HL-60/S4 treated with retinoic acid at 250 ng/mL for 4 days and 3 days (cell line): ENCODE measurements around the gene SPTBN4.
"Not testable (repeated sequence)": the region's sequence is repeated elsewhere in the genome, so short reads cannot be mapped to it uniquely, and the experiment has no call there.

Source experiments
- in situ Hi-C: fragments of 300-500 bp; cut with MboI; formaldehyde crosslinking; loops from 2 replicates; pipeline ENCODE4 v1.7.0; 2022; ENCODE audit warnings: low sequenced_read_pairs

The SPTBN4 gene

GRCh38 chr19:40464059-40465024, 2.5 kb upstream of the SPTBN4 start:
- in situ Hi-C loops = no loop called here

DNA sequence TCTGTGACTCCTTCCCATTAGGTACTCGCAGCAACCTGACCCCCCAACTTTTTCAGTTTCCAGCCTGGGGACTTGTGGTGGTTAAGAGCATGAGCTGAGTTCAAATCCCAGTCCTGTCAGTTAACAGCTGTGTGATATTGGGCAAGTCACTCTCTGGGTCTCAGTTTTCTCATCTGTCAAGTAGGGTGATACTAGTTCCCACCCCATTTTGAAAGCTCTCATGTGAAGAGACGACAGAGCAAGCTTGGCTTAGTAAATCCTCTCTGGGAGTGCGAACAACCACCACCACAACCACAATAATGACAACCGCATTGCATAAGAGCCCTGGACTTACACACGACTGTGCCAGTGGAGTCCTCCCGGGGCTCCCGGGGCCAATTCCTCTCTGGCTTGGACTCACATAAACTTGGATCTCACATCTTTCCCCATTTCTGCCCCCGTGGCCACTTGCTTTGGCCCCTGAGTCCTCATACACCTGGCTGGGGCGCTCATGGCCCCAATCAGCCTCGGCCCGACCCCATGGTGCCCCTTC, 1.7 kb upstream of the SPTBN4 start:
- in situ Hi-C loops = no loop called here

DNA sequence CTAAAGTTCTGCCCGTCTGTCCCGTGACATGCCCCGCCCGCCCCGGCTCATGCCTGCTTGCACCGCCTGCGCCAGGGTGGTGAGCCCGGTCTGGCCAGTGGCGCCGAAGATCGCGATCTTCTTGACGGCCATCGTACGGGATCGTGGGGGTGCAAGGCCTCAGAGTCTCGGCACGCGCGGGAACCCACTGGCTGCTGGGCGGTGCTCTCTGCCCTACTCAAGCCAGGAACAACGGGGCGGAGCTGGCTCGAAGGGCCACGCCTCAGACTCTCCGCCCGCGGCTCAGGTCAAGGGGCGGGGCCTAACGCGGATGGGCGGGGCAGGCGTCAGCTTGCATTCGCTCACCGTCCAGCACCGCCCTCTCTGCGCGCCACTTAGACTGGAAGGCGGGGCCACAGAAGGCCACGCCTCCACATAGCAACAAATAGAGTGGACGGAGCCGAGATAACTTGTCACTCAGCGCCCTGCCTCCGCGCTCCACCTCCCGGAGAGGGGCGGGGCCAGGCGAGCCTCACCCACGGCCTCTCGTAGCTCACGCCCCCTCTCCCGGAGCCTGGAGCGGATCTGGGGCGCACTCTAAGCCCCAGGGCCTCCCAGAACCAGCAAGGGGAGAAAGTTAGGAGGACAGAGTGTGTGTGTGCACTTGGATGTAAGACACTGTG, 1.1 kb upstream of the SPTBN4 start, which contains the start of gene BLVRB:
Gene BLVRB (minus strand): TSS at position 189 of the 662 bp plus-strand sequence. CDS start 57 bp downstream, at position 132.
- in situ Hi-C loops = no loop called here

DNA sequence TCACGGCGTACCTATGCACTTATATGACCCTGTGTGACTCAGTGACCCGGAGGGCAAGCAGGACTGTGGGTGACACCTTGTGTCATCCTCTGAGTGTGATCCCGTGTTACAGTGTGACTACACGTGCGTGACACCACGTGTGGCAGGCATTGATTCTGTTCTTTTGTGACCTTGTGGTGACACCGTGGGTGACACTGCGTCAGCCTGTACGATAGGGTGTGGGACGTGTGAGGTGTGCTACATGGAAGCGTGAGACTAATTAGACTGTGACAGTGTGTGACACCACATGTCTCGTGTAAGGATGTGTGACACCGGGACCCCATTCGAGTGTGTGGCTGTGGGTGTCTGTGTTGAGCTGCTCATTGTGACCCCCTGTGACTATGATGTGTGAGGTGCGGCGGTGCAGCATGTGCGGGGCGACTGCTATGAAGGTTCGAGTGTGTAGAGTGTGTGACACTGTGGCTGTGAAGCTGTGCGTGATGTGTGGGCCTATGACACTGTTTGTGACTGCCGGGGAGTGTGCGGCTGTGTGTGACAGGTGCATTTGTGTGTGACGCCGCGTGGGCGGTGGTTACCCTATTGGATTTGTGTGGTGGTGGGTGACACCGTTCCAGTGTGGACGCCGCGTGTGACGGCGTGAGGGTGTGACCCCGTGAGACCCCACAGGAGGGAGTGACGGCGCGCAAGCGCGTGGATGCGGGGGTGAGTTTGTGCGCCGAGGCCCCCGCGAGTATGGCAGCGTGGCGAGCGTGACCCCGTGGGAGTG, 399 bp upstream of the SPTBN4 start:
- in situ Hi-C loops = no loop called here

GRCh38 chr19:40469011-40469410, 2.2 kb downstream of the SPTBN4 start:
- in situ Hi-C loops = no loop called here

GRCh38 chr19:40471111-40471510, 4.3 kb downstream of the SPTBN4 start:
- in situ Hi-C loops = no loop called here

- in situ Hi-C loops = no loop called here
Measured at GRCh38 chr19:40472516-40472915, 5.7 kb downstream of the SPTBN4 start.

- in situ Hi-C loops = no loop called here
Measured at GRCh38 chr19:40474737-40475136, 7.9 kb downstream of the SPTBN4 start.

GRCh38 chr19:40475878-40476644, 9.3 kb downstream of the SPTBN4 start:
- in situ Hi-C loops = not testable (repeated sequence)

DNA sequence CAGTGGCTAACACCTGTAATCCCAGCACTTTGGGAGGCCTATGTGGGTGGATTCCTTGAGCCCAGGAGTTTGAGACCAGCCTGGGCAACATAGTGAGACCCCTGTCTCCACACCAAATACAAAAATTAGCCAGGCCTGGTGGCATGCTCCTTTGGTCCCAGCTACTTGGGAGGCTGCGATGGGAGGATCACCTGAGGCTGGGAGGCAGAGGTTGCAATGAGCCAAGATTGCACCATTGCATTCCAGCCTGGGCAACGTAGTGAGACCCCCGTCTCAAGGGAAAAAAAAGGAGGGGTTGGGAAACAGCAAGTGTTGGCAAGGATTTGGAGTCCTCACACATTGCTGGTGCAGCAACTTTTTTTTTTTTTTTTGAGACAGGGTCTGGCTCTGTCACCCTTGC, 19.2 kb downstream of the SPTBN4 start:
- in situ Hi-C loops = no loop called here

DNA sequence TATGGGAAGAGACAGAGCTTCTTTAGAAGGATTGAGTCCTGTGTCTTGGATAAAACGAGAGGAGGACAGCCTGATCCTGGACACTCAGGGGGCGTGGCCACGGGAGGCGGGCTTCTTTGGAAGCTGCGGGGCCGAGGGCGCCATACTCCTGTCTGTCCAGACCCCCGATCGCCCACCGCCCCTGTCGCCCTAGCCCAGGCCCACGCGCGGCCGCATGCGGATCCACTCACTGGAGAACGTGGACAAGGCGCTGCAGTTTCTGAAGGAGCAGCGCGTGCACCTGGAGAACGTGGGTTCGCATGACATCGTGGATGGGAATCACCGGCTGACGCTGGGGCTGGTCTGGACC, 23.1 kb downstream of the SPTBN4 start:
- in situ Hi-C loops = no loop called here

- in situ Hi-C loops = no loop called here
Measured at GRCh38 chr19:40492274-40492673, 25.5 kb downstream of the SPTBN4 start.

GRCh38 chr19:40493778-40494177, 27.0 kb downstream of the SPTBN4 start:
- in situ Hi-C loops = no loop called here

- in situ Hi-C loops = no loop called here
Measured at GRCh38 chr19:40494191-40494838, 27.5 kb downstream of the SPTBN4 start.

DNA sequence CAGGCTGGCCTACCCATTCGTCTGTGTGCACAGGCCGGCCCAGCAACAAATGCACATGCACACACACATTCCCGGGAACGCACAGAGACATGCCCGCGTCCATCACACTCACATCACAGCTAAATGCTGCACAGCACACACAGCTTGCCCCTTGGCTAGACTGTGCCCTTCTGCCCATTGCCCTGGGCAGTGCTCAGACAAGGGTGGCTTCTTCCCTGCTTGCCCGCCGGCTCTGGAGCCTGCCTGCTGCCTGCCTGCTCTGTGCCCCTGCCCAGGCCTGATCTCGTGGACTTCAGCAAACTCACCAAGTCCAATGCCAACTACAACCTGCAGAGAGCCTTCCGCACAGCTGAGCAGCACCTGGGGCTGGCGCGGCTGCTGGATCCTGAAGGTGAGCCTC, 30.4 kb downstream of the SPTBN4 start:
- in situ Hi-C loops = no loop called here

- in situ Hi-C loops = no loop called here
Measured at GRCh38 chr19:40499320-40499719, 32.5 kb downstream of the SPTBN4 start.

- in situ Hi-C loops = not testable (repeated sequence)
Measured at GRCh38 chr19:40500678-40501530, 34.1 kb downstream of the SPTBN4 start.

GRCh38 chr19:40501599-40501998, 34.8 kb downstream of the SPTBN4 start:
- in situ Hi-C loops = no loop called here

GRCh38 chr19:40502081-40502480, 35.3 kb downstream of the SPTBN4 start:
- in situ Hi-C loops = no loop called here
